Measurements from ENCODE around the gene ADGRV1.
"Not testable (repeated sequence)": the region's sequence is repeated elsewhere in the genome, so short reads cannot be mapped to it uniquely, and the experiment has no call there.

ADGRV1 gene

GRCh38 chr5:90809311-90810056 lies 250.9 kb downstream of the ADGRV1 start:
- no peak overlapping the region for H3K4me3 ChIP-seq (ENCODE audit: low read length in 2 of 2)
- no peaks in the 10 kb centered on the region for H3K36me3 ChIP-seq (ENCODE audit: control insufficient read depth in 2 of 2, insufficient read depth in 2 of 2, low read length in 2 of 2)
- H3K4me1 ChIP-seq (ENCODE audit: control insufficient read depth, insufficient read depth, low read length), result no peaks in the 10 kb centered on the region
- no peak overlapping the region for H3K27ac ChIP-seq (ENCODE audit: low read length)
- no peaks in the 10 kb centered on the region for H3K9me3 ChIP-seq (ENCODE audit: control insufficient read depth in 2 of 2, low read length in 2 of 2)
- H3K27me3 ChIP-seq (ENCODE audit: control insufficient read depth in 1 of 2, insufficient read depth in 2 of 2, low read length in 2 of 2), result no peaks in the 10 kb centered on the region
- H3K9ac ChIP-seq (ENCODE audit: low read length in 2 of 2), result no peak overlapping the region

DNA sequence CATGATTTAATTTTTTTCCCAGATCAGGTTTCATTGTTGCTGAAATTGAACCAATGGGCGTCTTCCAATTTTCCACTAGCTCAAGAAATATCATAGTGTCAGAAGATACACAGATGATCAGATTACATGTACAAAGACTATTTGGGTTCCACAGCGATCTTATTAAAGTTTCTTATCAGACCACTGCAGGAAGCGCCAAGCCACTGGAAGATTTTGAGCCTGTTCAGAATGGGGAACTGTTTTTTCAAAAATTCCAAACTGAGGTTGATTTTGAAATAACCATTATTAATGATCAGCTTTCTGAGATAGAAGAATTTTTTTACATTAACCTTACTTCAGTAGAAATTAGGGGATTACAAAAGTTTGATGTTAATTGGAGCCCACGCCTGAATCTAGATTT lies 251.6 kb downstream of the ADGRV1 start:
- H3K4me1 ChIP-seq (ENCODE audit: control insufficient read depth, insufficient read depth, low read length), result no peaks in the 10 kb centered on the region
- no peak overlapping the region for H3K4me3 ChIP-seq (ENCODE audit: low read length in 2 of 2)
- H3K27ac ChIP-seq (ENCODE audit: low read length), result no peak overlapping the region
- H3K9me3 ChIP-seq (ENCODE audit: control insufficient read depth in 2 of 2, low read length in 2 of 2), result no peaks in the 10 kb centered on the region
- H3K27me3 ChIP-seq (ENCODE audit: control insufficient read depth in 1 of 2, insufficient read depth in 2 of 2, low read length in 2 of 2), result no peaks in the 10 kb centered on the region
- no peaks in the 10 kb centered on the region for H3K36me3 ChIP-seq (ENCODE audit: control insufficient read depth in 2 of 2, insufficient read depth in 2 of 2, low read length in 2 of 2)
- no peak overlapping the region for H3K9ac ChIP-seq (ENCODE audit: low read length in 2 of 2)

DNA sequence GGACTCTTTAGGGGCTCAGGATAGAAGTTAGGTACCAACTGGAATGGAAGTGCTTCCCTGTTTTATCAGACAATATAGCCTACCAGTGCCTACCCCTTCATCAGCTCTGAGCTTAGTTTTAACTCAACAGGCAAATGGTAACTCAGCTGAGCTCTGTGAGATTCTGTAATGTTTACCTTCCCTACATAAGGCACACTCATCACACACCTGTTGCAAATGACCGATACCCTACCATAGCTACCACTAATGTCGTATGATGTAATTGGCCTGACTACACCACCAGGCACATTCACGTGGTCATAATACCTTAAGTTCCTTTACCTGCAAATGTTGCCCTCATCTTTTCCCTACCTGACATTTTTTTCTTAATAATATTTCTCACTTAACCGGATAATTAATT lies 254.8 kb downstream of the ADGRV1 start:
- Histone ChIP-seq H3K27me3 (ENCODE audit: control insufficient read depth in 1 of 2, insufficient read depth in 2 of 2, low read length in 2 of 2) (no peaks in the 10 kb centered on the region), H3K36me3 (ENCODE audit: control insufficient read depth in 2 of 2, insufficient read depth in 2 of 2, low read length in 2 of 2) (no peaks in the 10 kb centered on the region), H3K27ac (ENCODE audit: low read length) (no peak overlapping the region), H3K9ac (ENCODE audit: low read length in 2 of 2) (no peak overlapping the region), H3K4me3 (ENCODE audit: low read length in 2 of 2) (no peak overlapping the region), H3K9me3 (ENCODE audit: control insufficient read depth in 2 of 2, low read length in 2 of 2) (no peaks in the 10 kb centered on the region), H3K4me1 (ENCODE audit: control insufficient read depth, insufficient read depth, low read length) (no peaks in the 10 kb centered on the region)

GRCh38 chr5:90822062-90822461 lies 263.5 kb downstream of the ADGRV1 start:
- H3K4me3 ChIP-seq (ENCODE audit: low read length in 2 of 2); H3K9me3 ChIP-seq (ENCODE audit: control insufficient read depth in 2 of 2, low read length in 2 of 2); H3K27ac ChIP-seq (ENCODE audit: low read length); H3K9ac ChIP-seq (ENCODE audit: low read length in 2 of 2); H3K36me3 ChIP-seq (ENCODE audit: control insufficient read depth in 2 of 2, insufficient read depth in 2 of 2, low read length in 2 of 2); H3K27me3 ChIP-seq (ENCODE audit: control insufficient read depth in 1 of 2, insufficient read depth in 2 of 2, low read length in 2 of 2); H3K4me1 ChIP-seq (ENCODE audit: control insufficient read depth, insufficient read depth, low read length): not testable (repeated sequence)

DNA sequence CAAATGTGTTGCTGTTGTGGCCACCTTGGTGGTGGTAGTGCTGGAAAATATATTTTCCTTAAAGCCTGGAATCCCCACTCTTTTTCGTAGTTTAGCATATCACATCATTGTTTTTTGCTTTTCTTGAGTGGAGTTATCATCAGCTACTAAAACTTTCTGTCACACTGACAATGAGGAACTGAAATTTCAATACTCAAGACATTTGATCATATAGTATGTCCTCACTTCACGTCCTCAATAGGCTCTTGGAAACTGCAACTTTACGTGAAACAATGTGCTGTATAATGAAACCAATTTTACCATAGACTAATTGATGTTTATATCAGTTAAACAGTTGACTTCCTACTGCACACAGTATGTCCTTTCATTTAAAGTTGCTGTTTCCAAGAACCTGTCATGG lies 265.8 kb downstream of the ADGRV1 start:
- no peaks in the 10 kb centered on the region for H3K36me3 ChIP-seq (ENCODE audit: control insufficient read depth in 2 of 2, insufficient read depth in 2 of 2, low read length in 2 of 2)
- H3K9ac ChIP-seq (ENCODE audit: low read length in 2 of 2), result no peak overlapping the region
- no peak overlapping the region for H3K4me3 ChIP-seq (ENCODE audit: low read length in 2 of 2)
- H3K9me3 ChIP-seq (ENCODE audit: control insufficient read depth in 2 of 2, low read length in 2 of 2), result no peaks in the 10 kb centered on the region
- no peaks in the 10 kb centered on the region for H3K27me3 ChIP-seq (ENCODE audit: control insufficient read depth in 1 of 2, insufficient read depth in 2 of 2, low read length in 2 of 2)
- no peaks in the 10 kb centered on the region for H3K4me1 ChIP-seq (ENCODE audit: control insufficient read depth, insufficient read depth, low read length)
- H3K27ac ChIP-seq (ENCODE audit: low read length), result no peak overlapping the region

GRCh38 chr5:90830058-90830457 lies 271.5 kb downstream of the ADGRV1 start:
- no peak overlapping the region for H3K4me3 ChIP-seq (ENCODE audit: low read length in 2 of 2)
- H3K27ac ChIP-seq (ENCODE audit: low read length), result no peak overlapping the region
- no peaks in the 10 kb centered on the region for H3K9me3 ChIP-seq (ENCODE audit: control insufficient read depth in 2 of 2, low read length in 2 of 2)
- H3K4me1 ChIP-seq (ENCODE audit: control insufficient read depth, insufficient read depth, low read length), result no peaks in the 10 kb centered on the region
- H3K36me3 ChIP-seq (ENCODE audit: control insufficient read depth in 2 of 2, insufficient read depth in 2 of 2, low read length in 2 of 2), result no peaks in the 10 kb centered on the region
- H3K27me3 ChIP-seq (ENCODE audit: control insufficient read depth in 1 of 2, insufficient read depth in 2 of 2, low read length in 2 of 2), result no peaks in the 10 kb centered on the region
- no peak overlapping the region for H3K9ac ChIP-seq (ENCODE audit: low read length in 2 of 2)

GRCh38 chr5:90833753-90834152 lies 275.2 kb downstream of the ADGRV1 start:
- Histone ChIP-seq H3K27ac (ENCODE audit: low read length) (no peak overlapping the region), H3K27me3 (ENCODE audit: control insufficient read depth in 1 of 2, insufficient read depth in 2 of 2, low read length in 2 of 2) (no peaks in the 10 kb centered on the region), H3K4me1 (ENCODE audit: control insufficient read depth, insufficient read depth, low read length) (no peaks in the 10 kb centered on the region), H3K9ac (ENCODE audit: low read length in 2 of 2) (no peak overlapping the region), H3K9me3 (ENCODE audit: control insufficient read depth in 2 of 2, low read length in 2 of 2) (no peaks in the 10 kb centered on the region), H3K4me3 (ENCODE audit: low read length in 2 of 2) (no peak overlapping the region), H3K36me3 (ENCODE audit: control insufficient read depth in 2 of 2, insufficient read depth in 2 of 2, low read length in 2 of 2) (no peaks in the 10 kb centered on the region)

GRCh38 chr5:90834711-90835110 lies 276.1 kb downstream of the ADGRV1 start:
- Histone ChIP-seq H3K4me1 (ENCODE audit: control insufficient read depth, insufficient read depth, low read length) (no peaks in the 10 kb centered on the region), H3K9me3 (ENCODE audit: control insufficient read depth in 2 of 2, low read length in 2 of 2) (no peaks in the 10 kb centered on the region), H3K36me3 (ENCODE audit: control insufficient read depth in 2 of 2, insufficient read depth in 2 of 2, low read length in 2 of 2) (no peaks in the 10 kb centered on the region), H3K4me3 (ENCODE audit: low read length in 2 of 2) (no peak overlapping the region), H3K9ac (ENCODE audit: low read length in 2 of 2) (no peak overlapping the region), H3K27me3 (ENCODE audit: control insufficient read depth in 1 of 2, insufficient read depth in 2 of 2, low read length in 2 of 2) (no peaks in the 10 kb centered on the region), H3K27ac (ENCODE audit: low read length) (no peak overlapping the region)

DNA sequence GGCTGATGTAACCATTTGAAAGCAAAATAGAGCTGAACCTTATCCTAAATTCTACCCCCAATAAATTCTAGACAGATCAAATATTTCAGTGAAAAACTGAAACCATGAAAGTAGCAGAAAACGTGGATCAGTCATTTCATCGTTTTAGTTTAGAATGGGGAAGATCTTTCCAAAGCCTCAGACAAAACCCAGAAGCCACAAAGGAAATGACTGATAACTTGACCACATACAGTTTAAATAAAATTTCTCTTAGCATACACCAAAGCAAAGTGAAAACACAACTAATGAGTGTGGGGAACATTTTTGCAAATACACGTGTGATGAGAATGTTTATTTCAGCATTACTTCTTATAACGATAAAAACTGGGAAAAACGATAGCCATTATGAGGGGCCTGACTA lies 284.8 kb downstream of the ADGRV1 start:
- no peaks in the 10 kb centered on the region for H3K4me1 ChIP-seq (ENCODE audit: control insufficient read depth, insufficient read depth, low read length)
- H3K27me3 ChIP-seq (ENCODE audit: control insufficient read depth in 1 of 2, insufficient read depth in 2 of 2, low read length in 2 of 2), result no peaks in the 10 kb centered on the region
- H3K4me3 ChIP-seq (ENCODE audit: low read length in 2 of 2), result no peak overlapping the region
- no peaks in the 10 kb centered on the region for H3K36me3 ChIP-seq (ENCODE audit: control insufficient read depth in 2 of 2, insufficient read depth in 2 of 2, low read length in 2 of 2)
- no peaks in the 10 kb centered on the region for H3K9me3 ChIP-seq (ENCODE audit: control insufficient read depth in 2 of 2, low read length in 2 of 2)
- no peak overlapping the region for H3K9ac ChIP-seq (ENCODE audit: low read length in 2 of 2)
- H3K27ac ChIP-seq (ENCODE audit: low read length), result no peak overlapping the region

- no peak overlapping the region for H3K9ac ChIP-seq (ENCODE audit: low read length in 2 of 2)
- H3K27me3 ChIP-seq (ENCODE audit: control insufficient read depth in 1 of 2, insufficient read depth in 2 of 2, low read length in 2 of 2), result no peaks in the 10 kb centered on the region
- H3K4me3 ChIP-seq (ENCODE audit: low read length in 2 of 2), result no peak overlapping the region
- no peaks in the 10 kb centered on the region for H3K9me3 ChIP-seq (ENCODE audit: control insufficient read depth in 2 of 2, low read length in 2 of 2)
- H3K27ac ChIP-seq (ENCODE audit: low read length), result no peak overlapping the region
- H3K4me1 ChIP-seq (ENCODE audit: control insufficient read depth, insufficient read depth, low read length), result no peaks in the 10 kb centered on the region
- no peaks in the 10 kb centered on the region for H3K36me3 ChIP-seq (ENCODE audit: control insufficient read depth in 2 of 2, insufficient read depth in 2 of 2, low read length in 2 of 2)
These were observed 286.3 kb downstream of the ADGRV1 start for GRCh38 chr5:90844931-90845330.

DNA sequence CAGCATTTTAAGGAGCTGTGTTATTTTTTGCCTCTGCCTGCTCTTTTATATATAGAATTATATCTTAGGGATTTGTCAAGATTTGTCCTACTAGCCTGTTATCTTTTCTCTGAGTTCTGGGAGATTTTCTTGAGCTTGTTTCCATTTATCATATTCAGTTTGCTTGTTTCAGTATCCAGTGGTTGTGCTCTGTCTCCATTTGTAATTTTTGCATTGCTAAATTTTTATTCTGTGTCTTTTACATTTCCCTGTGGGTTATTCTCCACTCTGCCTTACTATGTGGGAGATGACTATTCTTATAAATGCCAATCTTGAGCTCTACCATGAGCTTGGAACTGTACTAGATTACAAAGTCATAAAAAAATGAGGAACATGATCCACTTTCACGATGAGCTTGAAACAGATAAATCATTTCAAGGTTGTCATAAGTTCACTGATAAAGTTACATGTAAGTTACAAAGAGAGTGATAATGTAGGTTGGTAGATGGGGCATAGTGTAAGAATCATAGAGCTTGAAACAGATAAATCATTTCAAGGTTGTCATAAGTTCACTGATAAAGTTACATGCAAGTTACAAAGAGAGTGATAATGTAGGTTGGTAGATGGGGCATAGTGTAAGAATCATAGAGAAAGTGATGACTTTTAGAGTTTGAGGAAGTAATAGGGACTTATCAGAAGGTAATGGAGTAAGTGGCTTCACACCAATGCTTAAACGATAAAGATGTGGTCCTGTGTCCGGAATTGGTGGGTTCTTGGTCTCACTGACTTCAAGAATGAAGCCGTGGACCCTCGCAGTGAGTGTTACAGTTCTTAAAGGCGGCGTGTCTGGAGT lies 287.3 kb downstream of the ADGRV1 start:
- Histone ChIP-seq H3K27me3 (ENCODE audit: control insufficient read depth in 1 of 2, insufficient read depth in 2 of 2, low read length in 2 of 2) (no peaks in the 10 kb centered on the region), H3K9me3 (ENCODE audit: control insufficient read depth in 2 of 2, low read length in 2 of 2) (no peaks in the 10 kb centered on the region), H3K4me1 (ENCODE audit: control insufficient read depth, insufficient read depth, low read length) (no peaks in the 10 kb centered on the region), H3K4me3 (ENCODE audit: low read length in 2 of 2) (no peak overlapping the region), H3K27ac (ENCODE audit: low read length) (no peak overlapping the region), H3K9ac (ENCODE audit: low read length in 2 of 2) (no peak overlapping the region), H3K36me3 (ENCODE audit: control insufficient read depth in 2 of 2, insufficient read depth in 2 of 2, low read length in 2 of 2) (no peaks in the 10 kb centered on the region)

Measured in stomach smooth muscle (tissue), 2 donors.